ENCODE data around the gene TSPAN5. TPM values are rescaled to one million over a fixed set of nuclear protein-coding genes. Genes with fewer than 3 reads are reported as not detected.

The TSPAN5 gene
- total RNA-seq, 2 donors from 2014 or later = 7.9 to 48.5 TPM

GRCh38 chr4:98491899-98492559 is 166.4 kb downstream of the TSPAN5 start:
- Histone ChIP-seq H3K27ac (no peak overlapping the region), H3K4me3 (no peak overlapping the region), H3K27me3 (replicated peaks; ENCODE audit: insufficient read depth) (no peaks in the 10 kb centered on the region), H3K9me3 (no peaks in the 10 kb centered on the region), H3K36me3 (no peaks in the 10 kb centered on the region), H3K4me1 (replicated peaks) (no peaks in the 10 kb centered on the region)
- no peak for TF ChIP-seq CTCF (IDR thresholded peaks at IDR 0.05)
- intact Hi-C loops (cut with DNase I) = no loop called here
- DNase-seq (ENCODE audit: low spot score) = no peak
- WGBS = 78% methylated on average over 7 of the region's 7 CpGs

GRCh38 chr4:98490251-98490650 is 168.2 kb downstream of the TSPAN5 start:
- intact Hi-C loops (cut with DNase I) = no loop called here
- TF ChIP-seq POLR2A (IDR thresholded peaks at IDR 0.05) (no peak), CTCF (IDR thresholded peaks at IDR 0.05) (no peak), POLR2AphosphoS5 (IDR thresholded peaks at IDR 0.05) (no peak)
- Histone ChIP-seq H3K27me3 (replicated peaks; ENCODE audit: insufficient read depth) (no peaks in the 10 kb centered on the region), H3K4me1 (replicated peaks) (no peaks in the 10 kb centered on the region), H3K27ac (no peak overlapping the region), H3K4me3 (no peak overlapping the region), H3K36me3 (no peaks in the 10 kb centered on the region), H3K9me3 (no peaks in the 10 kb centered on the region)
- WGBS = 96% methylated on average over 3 of the region's 3 CpGs
- no peak for DNase-seq (ENCODE audit: low spot score)

- DNase-seq (ENCODE audit: low spot score) = no peak
- H3K4me3 ChIP-seq = no peak overlapping the region
- no peak for TF ChIP-seq CTCF (IDR thresholded peaks at IDR 0.05)
- no peak for TF ChIP-seq POLR2AphosphoS5 (IDR thresholded peaks at IDR 0.05)
- TF ChIP-seq POLR2A (IDR thresholded peaks at IDR 0.05) = no peak
- H3K36me3 ChIP-seq = no peaks in the 10 kb centered on the region
- H3K27ac ChIP-seq = no peak overlapping the region
- WGBS = 86% methylated on average over 7 of the region's 7 CpGs
- H3K4me1 ChIP-seq (replicated peaks) = no peaks in the 10 kb centered on the region
- no peaks in the 10 kb centered on the region for H3K9me3 ChIP-seq
- H3K27me3 ChIP-seq (replicated peaks; ENCODE audit: insufficient read depth) = no peaks in the 10 kb centered on the region
- intact Hi-C loops (cut with DNase I) = no loop called here
These were observed 172.5 kb downstream of the TSPAN5 start for GRCh38 chr4:98485816-98486345.

GRCh38 chr4:98484031-98484430 is 174.4 kb downstream of the TSPAN5 start:
- no peak overlapping the region for H3K27ac ChIP-seq
- no peak overlapping the region for H3K4me3 ChIP-seq
- H3K36me3 ChIP-seq = no peaks in the 10 kb centered on the region
- no peak for DNase-seq (ENCODE audit: low spot score)
- intact Hi-C loops (cut with DNase I) = no loop called here
- no peaks in the 10 kb centered on the region for H3K4me1 ChIP-seq (replicated peaks)
- no peaks in the 10 kb centered on the region for H3K9me3 ChIP-seq
- WGBS = 55% methylated on average over 3 of the region's 3 CpGs
- no peak for TF ChIP-seq POLR2A (IDR thresholded peaks at IDR 0.05)
- TF ChIP-seq CTCF (IDR thresholded peaks at IDR 0.05) = no peak
- TF ChIP-seq POLR2AphosphoS5 (IDR thresholded peaks at IDR 0.05) = no peak
- H3K27me3 ChIP-seq (replicated peaks; ENCODE audit: insufficient read depth) = no peaks in the 10 kb centered on the region

All from prostate gland (tissue), 2 donors.